HG03439 (cell line): ENCODE results near the gene BFAR.
A peak's percentile ranks its signal among the peaks of the same experiment; 100 is the strongest.
"Not testable (repeated sequence)": the region's sequence is repeated elsewhere in the genome, so short reads cannot be mapped to it uniquely, and the experiment has no call there.

Experiments used
- ATAC-seq: cut with Tn5 transposase; IDR thresholded peaks from one replicate; pipeline ENCODE4 v1.9.1; 2021; ENCODE audit warnings: mild to moderate bottlenecking, moderate library complexity; ENCODE audit not compliant: unreplicated experiment

Gene BFAR

DNA sequence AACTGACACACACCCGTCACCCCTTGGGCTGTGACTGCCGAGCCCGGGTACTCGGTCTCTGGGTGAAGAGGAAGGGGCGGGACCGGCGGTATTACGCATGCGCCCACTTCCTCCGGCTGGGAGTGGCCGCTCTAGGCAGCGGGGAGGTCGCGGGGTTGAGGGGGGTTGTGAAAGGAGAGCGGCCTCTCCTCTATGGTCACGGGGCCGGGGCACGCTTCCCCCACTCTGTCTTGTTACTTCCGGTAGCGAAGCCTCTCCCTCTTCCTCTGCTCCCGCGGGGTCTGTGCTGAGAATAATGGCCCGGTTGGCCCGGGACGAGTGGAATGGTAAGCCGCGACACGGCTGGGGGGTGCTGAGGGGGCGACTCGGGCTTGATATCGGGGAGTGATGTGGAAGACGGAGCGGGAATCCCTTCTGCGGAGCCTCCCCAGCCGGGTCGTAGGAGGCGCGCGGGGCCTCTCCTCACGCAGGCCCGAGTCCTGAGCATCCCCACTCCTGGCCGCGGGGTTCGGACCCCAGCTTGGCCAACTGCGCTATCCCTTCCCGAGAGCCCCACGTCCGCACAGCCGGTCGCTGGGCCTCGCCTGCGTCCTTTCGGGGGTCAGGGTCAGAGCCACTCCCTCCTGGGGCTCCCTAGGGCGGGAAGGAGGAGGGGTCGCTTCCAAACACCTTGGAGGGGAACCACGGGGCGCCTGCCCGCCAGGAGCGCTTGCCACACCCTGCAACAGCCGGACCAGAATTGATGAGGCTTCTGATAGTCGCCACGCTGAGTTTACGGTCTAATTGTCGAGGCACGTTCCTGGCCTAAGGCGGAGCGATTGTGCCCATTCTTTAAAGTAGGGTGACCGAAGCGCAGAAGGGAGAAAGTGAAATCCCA lies at the start of gene BFAR:
Gene BFAR, plus strand, starts transcription at position 259 of the 877 bp plus-strand sequence. CDS start 11,396 bp downstream, outside the sequence.
- peak; percentile 68 for ATAC-seq

- no peak for ATAC-seq
Observed at GRCh38 chr16:14585287-14585686, 47.5 kb upstream of the BFAR start.

DNA sequence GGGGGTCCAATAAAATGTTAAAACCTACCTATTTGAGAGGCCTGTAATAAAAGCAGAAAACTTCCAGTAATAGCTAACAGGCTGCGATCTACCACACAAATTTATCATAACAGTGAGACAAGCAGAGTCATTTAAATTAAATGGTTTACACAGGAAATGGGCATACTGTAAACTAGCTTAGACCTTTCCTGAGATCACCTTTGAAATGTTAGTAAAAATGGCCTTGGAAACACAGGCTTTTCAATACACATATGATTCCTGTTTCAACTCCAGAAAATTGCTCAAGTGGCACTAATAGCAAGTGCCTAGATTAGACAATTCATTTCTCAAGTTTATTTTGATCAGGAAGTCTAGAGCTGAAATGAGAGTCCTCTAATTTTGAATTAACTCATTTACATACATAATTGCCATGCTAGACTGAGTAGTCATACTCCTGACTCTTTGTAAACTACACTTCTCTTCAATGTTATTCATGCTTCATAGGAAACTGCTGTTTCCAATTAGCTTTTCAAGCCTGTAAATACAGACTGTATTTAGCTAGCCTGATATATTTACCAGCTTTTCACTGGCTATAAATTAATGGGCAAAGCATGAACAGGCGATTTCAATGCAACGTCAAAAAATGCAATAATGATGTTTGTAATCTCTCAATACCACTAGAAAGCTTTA lies 46.0 kb upstream of the BFAR start:
- no peak for ATAC-seq

DNA sequence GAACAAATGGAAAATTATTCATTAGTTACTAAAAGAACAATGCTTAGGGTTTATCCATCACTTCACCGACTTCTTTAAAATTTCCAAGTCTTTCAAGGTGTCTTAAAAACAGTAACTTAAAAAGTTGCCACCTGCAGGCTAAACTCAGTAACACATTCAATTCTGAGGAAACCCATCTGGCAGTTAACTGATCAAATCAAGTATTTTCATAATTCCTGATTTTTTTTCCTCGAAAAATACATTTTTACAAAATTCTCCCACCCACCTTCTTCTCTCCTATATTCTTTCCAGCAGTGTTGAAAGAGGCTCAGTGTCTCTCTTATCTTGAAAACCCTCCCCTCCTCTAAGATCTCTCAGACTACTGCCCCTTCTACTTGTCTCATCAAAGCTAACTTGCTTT lies 32.6 kb upstream of the BFAR start:
- no peak for ATAC-seq

- no peak for ATAC-seq
Observed at GRCh38 chr16:14602443-14602963, 30.2 kb upstream of the BFAR start.

GRCh38 chr16:14606102-14606501 lies 26.6 kb upstream of the BFAR start:
- ATAC-seq = no peak

DNA sequence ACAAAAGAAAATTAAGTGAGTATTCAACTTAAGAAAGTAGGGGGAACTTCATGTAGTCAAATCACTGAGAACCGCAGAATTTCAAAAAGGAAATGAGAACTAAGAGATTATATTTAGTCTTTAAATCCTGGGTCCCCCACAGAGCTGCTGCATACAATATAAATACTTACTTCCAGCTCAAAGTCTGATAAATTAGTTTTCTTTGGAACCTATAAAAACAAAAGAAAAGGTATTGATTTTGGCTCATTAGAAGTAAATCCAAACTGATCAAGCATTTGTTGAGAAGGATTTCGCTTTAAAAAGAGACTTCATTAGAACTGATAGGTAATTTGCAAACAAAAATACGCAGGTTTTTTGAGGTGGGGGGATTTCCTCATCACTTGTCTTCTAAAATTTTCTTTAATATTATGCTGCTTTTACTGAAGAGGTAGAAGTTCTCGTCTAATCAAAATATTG lies 24.6 kb upstream of the BFAR start:
- no peak for ATAC-seq

- ATAC-seq = no peak
Observed at GRCh38 chr16:14608604-14609003, 24.1 kb upstream of the BFAR start.

GRCh38 chr16:14609716-14610115 lies 23.0 kb upstream of the BFAR start:
- ATAC-seq = no peak

DNA sequence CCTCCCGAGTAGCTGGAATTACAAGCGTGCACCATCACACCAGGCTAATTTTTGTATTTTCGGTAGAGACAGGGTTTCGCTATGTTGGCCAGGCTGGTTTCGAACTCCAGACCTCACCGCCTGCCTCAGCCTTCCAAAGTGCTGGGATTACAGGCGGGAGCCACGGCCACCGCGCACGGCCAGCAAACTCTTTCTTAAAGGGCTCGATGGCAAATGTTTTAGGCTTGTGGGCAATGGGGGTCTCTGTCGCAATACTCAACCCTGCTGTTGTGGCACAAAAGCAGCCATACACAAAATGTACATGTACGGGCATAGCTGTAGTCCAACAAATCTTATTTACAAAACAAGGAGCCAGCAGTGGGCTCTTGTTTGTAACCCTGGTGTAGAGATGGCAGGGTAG lies 21.1 kb upstream of the BFAR start:
- ATAC-seq = no peak

GRCh38 chr16:14613991-14614390 lies 18.8 kb upstream of the BFAR start:
- no peak for ATAC-seq

DNA sequence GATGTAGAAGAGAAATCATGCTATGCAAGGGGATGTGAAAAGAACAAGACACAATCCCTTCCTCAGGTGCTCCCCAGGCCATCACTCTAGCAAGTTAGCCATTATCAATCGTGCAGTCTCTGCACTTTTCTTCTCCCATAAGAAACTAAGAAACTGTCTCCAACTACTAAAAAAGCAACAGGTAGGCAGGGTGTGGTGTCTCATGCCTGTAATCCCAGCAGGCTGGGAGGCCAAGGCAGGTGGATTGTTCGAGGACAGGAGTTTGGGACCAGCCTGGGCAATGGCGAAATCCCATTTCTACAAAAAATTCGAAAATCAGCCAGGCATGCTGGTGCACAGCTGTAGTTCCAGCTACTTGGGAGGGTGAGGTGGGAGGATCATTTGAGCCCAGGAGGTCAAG lies 16.5 kb upstream of the BFAR start:
- ATAC-seq = no peak

GRCh38 chr16:14618566-14618965 lies 14.2 kb upstream of the BFAR start:
- ATAC-seq = no peak

GRCh38 chr16:14627078-14627477 lies 5.7 kb upstream of the BFAR start:
- ATAC-seq = no peak

DNA sequence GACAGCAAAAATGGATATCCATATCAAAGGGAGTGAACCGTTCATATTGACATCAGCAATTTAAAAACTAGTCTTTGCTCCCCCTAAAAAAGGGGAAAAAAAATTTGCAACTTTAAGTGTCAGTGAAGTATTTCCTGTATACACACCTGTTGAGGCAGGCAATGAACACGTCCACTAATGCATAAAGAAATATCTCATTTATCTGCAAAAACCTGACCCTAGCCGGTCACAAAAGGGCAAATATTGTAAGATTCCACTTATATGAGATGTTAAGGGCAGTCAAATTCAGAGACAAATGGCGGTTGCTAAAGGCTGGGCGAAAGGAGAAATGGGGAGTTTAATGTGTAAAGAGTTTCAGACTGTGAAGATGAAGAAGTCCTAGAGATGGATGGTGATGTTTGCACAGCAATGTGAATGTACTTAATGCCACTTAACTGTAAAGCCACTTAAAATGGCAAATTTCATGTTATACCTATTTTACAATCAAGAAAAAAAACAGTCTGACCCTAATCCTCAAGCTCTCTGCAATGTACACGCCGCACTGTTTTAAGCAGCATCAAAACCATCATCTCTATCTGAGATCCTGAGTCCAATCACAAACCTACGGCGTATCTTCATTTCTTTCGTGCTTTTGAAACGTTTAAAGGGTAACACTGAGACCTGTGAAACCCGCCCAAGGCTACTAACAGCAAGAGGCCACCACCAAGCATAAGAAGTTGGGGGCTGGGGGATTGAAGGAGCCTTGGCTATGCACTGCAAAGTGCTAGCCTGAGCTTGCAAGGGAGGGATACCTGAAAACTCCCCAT lies 3.7 kb upstream of the BFAR start:
- no peak for ATAC-seq

- ATAC-seq = no peak
Observed at GRCh38 chr16:14629612-14629918, 3.2 kb upstream of the BFAR start.

DNA sequence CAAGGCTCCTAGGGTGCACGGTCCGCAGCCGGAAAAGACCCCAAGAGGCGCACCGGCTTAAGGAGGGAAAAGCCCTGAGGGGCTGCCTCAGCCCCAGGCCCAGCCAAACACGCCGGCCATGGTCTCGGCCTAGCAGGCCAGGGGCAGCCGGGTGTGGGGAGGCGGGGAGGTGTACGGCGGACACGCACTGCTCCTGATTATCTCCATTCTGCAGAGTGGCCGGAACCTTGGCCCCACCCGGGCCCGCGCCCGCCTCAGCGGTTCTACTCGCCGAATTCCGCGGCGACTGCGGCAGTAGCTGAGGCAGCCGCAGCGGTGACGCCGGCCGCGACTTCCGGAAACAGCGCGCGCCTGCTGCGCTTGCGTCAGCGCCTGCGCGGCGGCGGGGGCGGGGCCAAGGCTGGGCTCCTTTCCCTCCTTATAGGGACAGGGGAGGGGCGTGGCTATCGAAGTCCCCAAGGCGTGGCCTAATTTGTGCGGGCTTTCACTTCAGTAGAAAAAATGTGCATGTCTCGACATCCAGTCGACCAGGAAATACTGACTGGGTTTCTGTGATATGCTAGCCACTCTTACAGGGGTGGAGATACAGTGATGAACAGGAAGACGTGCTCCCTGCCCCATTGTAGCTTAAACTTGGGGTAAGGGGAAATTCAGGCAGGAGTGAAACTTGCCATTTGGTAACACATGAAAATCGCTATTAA lies 2.7 kb upstream of the BFAR start, which contains the start of gene PARN:
Gene PARN, minus strand, starts transcription at position 342 of the 701 bp plus-strand sequence. Its CDS starts 135 bp downstream, at position 207.
- peak; percentile 51 for ATAC-seq

GRCh38 chr16:14630620-14631330 lies 2.0 kb upstream of the BFAR start:
- ATAC-seq = not testable (repeated sequence)

GRCh38 chr16:14634389-14634725 lies 1.6 kb downstream of the BFAR start:
- ATAC-seq = no peak
